CD4-positive, alpha-beta T cell treated with Interleukin-6 for 4 hours (primary cell): ENCODE results near the gene DDX10.
A peak's percentile ranks its signal among the peaks of the same experiment; 100 is the strongest.
"Not testable (repeated sequence)": the region's sequence is repeated elsewhere in the genome, so short reads cannot be mapped to it uniquely, and the experiment has no call there.

ENCODE experiments used
- DNase-seq: peaks from one replicate; pipeline ENCODE4 v3.0.0-alpha.2; 2020; ENCODE audit warnings: mixed read lengths

Gene DDX10

GRCh38 chr11:108664730-108665525 lies at the start of gene DDX10:
DDX10 (plus strand) TSS chr11:108665069; CDS start chr11:108665154, 85 bp downstream.
- DNase-seq: peak; percentile 99

DNA sequence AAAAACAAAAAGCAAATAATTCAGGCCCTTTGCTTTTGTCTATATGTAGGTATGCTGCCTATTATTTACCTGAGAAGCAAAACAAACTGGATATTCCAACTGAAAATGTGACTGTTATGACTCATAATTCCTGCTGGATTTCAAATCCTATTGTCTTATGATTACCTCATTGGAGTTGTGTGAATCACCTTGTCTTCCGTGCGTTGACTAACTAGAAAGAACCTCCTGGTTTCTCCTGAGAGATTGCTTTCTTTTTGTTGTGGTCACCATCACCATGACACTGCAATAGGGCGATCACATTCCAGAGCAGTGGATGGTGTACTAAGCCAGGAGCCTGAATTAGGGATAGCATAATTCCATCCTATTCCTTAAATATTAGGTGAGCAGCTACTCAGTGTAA lies 48.3 kb upstream of the DDX10 start:
- no peak for DNase-seq

DNA sequence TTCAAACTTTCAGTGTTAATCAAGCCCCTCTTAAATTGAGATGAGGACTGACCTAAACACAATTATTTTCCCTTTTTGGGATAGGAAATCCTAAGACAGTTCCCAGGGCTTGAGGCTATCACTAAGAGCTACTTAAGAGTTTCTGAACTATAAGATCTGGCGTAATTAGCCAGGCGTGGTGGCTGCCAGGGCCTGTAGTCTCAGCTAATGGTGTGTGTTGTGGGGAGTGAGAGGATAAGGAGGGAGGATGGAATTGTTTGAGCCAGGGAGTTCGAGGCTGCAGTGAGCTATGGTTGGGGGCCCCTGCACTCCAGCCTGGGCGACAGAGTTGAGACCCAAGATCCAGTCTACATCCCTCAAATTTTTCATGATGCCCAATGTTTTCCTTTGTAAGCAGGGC lies 47.8 kb upstream of the DDX10 start:
- no peak for DNase-seq

DNA sequence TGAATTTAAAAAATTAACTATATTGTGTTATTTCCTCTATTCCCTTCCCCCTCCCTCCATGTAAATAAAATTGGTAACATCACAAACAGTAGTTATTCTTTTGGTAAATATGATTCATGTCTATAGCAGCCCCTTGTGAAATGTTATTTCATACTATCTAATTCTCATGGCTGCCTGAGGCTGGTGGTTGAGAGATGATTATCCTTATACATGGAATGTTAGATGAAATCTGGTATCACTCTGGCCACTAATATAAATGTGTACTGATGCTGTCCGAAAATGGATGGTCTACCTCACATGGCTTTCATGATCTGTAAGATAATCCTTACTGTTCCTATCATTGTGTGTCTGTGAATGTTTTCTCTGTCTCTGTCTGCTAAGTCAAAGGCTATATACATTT lies 46.3 kb upstream of the DDX10 start:
- no peak for DNase-seq

DNA sequence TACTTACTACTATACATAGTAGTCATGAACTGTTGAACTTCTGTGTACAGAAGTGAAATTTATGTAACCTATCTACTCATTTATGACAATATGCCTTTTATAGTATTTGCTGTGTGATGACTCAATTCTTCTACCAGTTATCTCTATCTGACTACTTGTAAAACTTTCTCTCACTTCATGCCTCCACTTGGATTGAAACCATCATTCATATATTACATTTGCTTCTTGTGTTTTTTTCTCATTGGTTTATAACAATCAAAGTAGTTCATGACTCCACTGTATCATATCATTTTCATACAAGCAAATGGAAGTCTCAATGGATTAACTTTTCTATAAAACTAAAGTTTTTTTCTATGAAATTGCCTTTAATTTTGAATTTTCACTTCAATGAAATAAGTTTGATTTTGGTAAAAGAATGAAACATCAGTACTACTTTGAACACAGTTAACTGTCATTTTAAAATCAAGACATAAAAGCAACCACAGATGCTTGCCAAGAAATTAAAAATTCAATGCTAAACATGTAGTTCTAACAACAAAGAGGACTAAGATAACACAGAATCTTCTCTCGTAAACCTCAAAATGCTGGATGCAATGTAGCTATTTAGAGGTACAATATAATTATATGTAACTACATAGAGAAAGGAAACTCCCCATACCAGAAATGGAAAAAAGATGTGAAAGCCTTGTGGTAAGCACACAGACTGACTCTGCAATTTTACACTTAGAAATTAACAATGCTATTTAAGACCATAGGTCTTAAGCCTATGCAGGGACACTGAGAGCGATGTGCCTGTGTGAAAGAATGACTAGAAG lies 43.7 kb upstream of the DDX10 start:
- no peak for DNase-seq

- no peak for DNase-seq
Measured at GRCh38 chr11:108622341-108622740, 42.5 kb upstream of the DDX10 start.

GRCh38 chr11:108624196-108624925 lies 40.5 kb upstream of the DDX10 start:
- no peak for DNase-seq

- DNase-seq: no peak
Measured at GRCh38 chr11:108628326-108628725, 36.5 kb upstream of the DDX10 start.

- no peak for DNase-seq
Measured at GRCh38 chr11:108628812-108629211, 36.1 kb upstream of the DDX10 start.

DNA sequence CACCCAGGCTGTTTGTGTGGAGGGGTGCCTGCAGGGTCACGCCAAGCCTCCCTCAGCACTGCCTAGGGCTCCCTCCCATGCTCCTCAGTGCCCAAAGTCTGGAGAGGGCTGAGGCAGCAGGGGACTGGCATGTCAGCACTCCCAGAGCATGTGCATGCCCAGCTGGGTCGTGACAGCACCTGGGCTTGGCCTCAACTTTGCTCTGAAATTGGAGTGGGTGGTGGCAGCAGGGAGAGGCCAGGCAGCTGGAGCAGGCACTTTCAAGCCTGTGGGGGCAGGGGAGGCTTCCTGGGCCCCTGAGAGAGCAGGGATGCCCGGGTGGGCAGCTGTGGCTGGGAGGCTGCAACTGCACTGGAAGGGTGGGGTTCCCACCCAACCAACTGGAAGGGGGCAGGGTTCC lies 35.6 kb upstream of the DDX10 start:
- no peak for DNase-seq

DNA sequence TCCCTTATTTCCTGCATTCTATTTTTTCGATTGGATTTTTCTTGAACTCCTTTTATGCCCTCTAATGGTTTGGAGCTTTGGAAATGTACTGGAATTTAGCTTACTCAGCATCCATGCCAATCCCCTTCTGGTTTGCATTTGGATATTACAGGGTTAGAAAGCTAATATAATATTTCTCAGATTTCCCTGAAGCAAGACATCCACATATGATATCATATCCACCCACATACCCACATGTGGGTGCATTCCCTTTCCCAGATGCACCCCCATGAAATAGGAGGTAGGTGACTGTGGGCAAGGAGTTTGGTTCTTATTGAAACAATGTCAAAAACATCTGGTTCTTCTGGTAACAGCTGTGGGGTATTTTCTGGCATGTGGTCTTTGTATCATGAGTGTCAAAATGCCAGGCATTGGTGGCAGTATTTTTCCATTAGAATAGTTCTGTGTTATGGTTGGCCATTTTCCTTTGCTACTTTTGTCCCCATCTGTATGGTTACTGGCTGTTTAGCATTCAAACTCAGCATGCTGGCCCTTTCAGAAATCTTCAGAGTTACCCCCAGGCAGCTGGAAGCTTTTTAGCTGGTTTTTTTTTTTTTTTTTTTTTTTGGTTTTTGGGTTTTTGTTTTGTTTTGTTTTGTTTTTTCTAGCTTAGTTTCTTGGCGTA lies 32.7 kb upstream of the DDX10 start:
- no peak for DNase-seq

DNA sequence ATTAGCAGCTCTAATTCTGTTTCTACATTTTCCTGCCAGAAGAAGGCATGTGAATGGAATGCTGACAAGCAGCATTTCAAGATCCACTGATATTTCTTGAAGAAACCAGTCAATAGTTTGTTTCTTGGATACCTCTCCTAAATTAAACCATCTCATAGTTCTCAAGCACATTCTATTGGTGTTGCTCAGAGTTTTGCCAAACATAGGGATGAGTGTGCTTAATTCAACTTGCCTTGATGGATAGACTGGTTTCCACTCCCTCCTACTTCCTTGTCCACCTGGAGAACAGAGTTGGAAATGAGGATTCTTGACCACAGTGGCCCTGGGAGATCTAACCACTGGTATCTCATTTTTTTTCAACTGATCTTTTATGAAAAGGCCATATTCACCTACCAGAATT lies 29.8 kb upstream of the DDX10 start:
- DNase-seq: no peak

- DNase-seq: no peak
Measured at GRCh38 chr11:108636222-108636621, 28.6 kb upstream of the DDX10 start.

GRCh38 chr11:108639146-108639545 lies 25.7 kb upstream of the DDX10 start:
- no peak for DNase-seq

DNA sequence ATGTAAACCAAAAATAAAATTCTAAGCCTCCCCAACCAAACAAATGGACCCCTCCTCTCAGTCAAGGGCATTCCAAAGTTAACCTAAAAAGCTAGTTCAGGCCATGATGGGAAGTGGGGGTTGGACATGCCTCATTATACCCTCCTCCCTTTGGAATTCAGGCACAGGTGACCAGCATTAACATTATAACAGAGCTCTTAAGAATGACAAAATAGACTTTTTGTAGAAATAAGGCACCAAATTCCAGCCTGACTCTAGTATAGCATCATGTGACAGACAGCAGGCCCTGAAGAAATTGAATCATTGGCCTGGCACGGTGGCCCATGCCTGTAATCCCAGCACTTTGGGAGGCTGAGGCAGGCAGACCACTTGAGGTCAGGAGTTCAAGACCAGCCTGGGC lies 23.1 kb upstream of the DDX10 start:
- DNase-seq: not testable (repeated sequence)

- DNase-seq: no peak
Measured at GRCh38 chr11:108643974-108644373, 20.9 kb upstream of the DDX10 start.

DNA sequence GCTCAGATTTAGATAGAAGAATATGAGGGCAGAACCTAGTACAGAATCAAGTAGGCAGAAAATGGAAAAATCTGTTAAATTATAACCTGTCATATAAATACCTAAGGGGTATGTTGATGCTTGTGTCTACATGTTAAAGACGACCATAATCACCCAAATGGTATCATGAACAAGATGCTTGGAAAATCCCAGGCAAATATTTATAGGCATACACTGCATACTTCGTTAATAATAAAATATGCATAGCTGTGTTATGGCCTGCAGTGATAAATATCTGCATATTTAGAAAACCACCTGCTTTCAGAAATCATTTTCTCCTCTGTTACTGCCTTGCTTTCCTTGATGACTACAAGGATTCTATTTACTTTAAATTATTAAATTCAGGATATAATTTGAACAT lies 18.9 kb upstream of the DDX10 start:
- DNase-seq: no peak

GRCh38 chr11:108647387-108647700 lies 17.5 kb upstream of the DDX10 start:
- DNase-seq: no peak

- peak; percentile 72 for DNase-seq
Measured at GRCh38 chr11:108647701-108648527, 17.0 kb upstream of the DDX10 start.

GRCh38 chr11:108648528-108648885 lies 16.4 kb upstream of the DDX10 start:
- DNase-seq: no peak

- DNase-seq: not testable (repeated sequence)
Measured at GRCh38 chr11:108654100-108654499, 10.8 kb upstream of the DDX10 start.

GRCh38 chr11:108654994-108655631 lies 9.8 kb upstream of the DDX10 start:
- peak; percentile 41 for DNase-seq
